HCT116 (cell line): ENCODE data around the gene RAMP3.

Experiments used
- RAD21 ChIP-seq: IDR thresholded peaks from 2 replicates; pipeline ENCODE4 v1.6.1; 2012; ENCODE audit warnings: low read depth, mild to moderate bottlenecking
- TF ChIP-seq, protein P1 (sequence below), 3 experiments: fragments of 200-600 bp in 1 of 3; sonication (generic) in 1 of 3; IDR thresholded peaks in 2 of 3; conservative IDR thresholded peaks in 1 of 3; 2 replicates each; pipeline ENCODE4 v1.5.1; 2012 to 2017; ENCODE audit warnings: low read depth in 2 of 3, low read length in 2 of 3, antibody characterized with exemption in 1 of 3, borderline replicate concordance in 1 of 3, control low read depth in 1 of 3, mild to moderate bottlenecking in 1 of 3, mixed read lengths in 1 of 3, mixed run types in 1 of 3, moderate library complexity in 1 of 3; ENCODE audit not compliant: insufficient read depth in 1 of 3

DNA sequence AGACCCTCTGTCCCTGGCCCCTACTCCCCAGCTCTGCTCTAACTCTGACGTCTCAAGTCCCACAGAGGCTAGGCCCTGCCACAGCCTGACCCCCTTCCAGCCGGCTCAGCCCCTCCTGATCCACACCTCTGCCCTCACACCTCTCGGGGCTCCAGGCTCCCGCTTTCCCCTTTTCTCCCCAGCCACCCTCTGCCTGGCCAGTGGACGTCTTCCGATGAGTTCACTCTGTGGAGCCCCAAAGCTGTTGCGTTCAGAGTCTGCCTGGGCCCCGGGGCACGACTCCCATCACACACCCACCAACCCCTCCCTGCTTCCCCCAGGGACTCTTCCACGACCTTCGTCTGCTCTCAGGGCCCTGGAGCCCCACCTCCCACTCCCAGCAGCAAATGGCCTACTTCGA is 27.7 kb upstream of the RAMP3 start:
- TF ChIP-seq, protein P1, sequence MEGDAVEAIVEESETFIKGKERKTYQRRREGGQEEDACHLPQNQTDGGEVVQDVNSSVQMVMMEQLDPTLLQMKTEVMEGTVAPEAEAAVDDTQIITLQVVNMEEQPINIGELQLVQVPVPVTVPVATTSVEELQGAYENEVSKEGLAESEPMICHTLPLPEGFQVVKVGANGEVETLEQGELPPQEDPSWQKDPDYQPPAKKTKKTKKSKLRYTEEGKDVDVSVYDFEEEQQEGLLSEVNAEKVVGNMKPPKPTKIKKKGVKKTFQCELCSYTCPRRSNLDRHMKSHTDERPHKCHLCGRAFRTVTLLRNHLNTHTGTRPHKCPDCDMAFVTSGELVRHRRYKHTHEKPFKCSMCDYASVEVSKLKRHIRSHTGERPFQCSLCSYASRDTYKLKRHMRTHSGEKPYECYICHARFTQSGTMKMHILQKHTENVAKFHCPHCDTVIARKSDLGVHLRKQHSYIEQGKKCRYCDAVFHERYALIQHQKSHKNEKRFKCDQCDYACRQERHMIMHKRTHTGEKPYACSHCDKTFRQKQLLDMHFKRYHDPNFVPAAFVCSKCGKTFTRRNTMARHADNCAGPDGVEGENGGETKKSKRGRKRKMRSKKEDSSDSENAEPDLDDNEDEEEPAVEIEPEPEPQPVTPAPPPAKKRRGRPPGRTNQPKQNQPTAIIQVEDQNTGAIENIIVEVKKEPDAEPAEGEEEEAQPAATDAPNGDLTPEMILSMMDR (IDR thresholded peaks at IDR 0.05 in 2 of 3, conservative IDR thresholded peaks at IDR 0.05 in 1 of 3; ENCODE audit: borderline replicate concordance in 1 of 3, insufficient read depth in 1 of 3, low read depth in 2 of 3, low read length in 2 of 3), result no peak
- no peak for TF ChIP-seq RAD21
